Right ventricle myocardium inferior (tissue), 1 donor: Measurements from ENCODE around the gene MAPKAP1. TPM values are rescaled to one million over a fixed set of nuclear protein-coding genes. Genes with fewer than 3 reads are reported as not detected.
"Not testable (repeated sequence)": the region's sequence is repeated elsewhere in the genome, so short reads cannot be mapped to it uniquely, and the experiment has no call there.

ENCODE experiments used
- ATAC-seq: fragments of 200-7000 bp; cut with Tn5 transposase; one replicate; pipeline ENCODE4 v1.9.1; 2020; ENCODE audit warnings: mild to moderate bottlenecking, moderate library complexity
- DNase-seq: peaks from one replicate; pipeline ENCODE4 v3.0.0; 2021; ENCODE audit errors: missing footprints
- intact Hi-C: fragments of 100-400 bp; cut with DNase I; formaldehyde crosslinking; loops from one replicate; pipeline ENCODE4 v1.11.0; 2022
- total RNA-seq: library from RNA; stranded (reverse); fragmentation: NEBNext Ultra II Directional; extraction: Animal tissue kit (Norgen Biotek cat#: 25700); gene quantifications from one replicate; pipeline ENCODE4 v1.2.1, GENCODE V29; 2021
- donor health status: DM: no; HTN: yes; CAD: no; lungs with severe emphysema.

Gene MAPKAP1
- total RNA-seq, 1 donor from 2014 or later: 122 TPM

GRCh38 chr9:125407432-125407973 lies 299.5 kb downstream of the MAPKAP1 start:
- no peak for DNase-seq
- intact Hi-C loops: loop anchor here (5.0 to 10.0 kb wide), 3 partner anchors 340 to 1087 kb away; partner anchors contain the start of gene PBX3
- peak; percentile 8 for ATAC-seq

DNA sequence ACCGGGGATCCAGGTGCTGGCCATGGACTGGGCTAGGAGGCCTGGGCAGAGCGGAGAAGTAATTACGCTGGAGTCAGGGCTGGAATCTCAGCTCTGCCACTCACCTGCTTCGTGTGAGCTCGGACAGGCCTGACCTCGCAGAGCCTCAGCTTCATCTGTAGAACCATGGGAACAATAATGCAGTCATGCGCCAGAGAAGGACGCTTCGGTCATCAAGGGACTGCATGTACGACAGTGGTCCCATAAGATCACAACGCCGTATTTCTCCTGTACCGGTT lies 300.3 kb downstream of the MAPKAP1 start:
- intact Hi-C loops: loop anchor here (5.0 to 10.0 kb wide), 3 partner anchors 341 to 1088 kb away; partner anchors contain the start of gene PBX3
- ATAC-seq (no peak), DNase-seq (no peak)

DNA sequence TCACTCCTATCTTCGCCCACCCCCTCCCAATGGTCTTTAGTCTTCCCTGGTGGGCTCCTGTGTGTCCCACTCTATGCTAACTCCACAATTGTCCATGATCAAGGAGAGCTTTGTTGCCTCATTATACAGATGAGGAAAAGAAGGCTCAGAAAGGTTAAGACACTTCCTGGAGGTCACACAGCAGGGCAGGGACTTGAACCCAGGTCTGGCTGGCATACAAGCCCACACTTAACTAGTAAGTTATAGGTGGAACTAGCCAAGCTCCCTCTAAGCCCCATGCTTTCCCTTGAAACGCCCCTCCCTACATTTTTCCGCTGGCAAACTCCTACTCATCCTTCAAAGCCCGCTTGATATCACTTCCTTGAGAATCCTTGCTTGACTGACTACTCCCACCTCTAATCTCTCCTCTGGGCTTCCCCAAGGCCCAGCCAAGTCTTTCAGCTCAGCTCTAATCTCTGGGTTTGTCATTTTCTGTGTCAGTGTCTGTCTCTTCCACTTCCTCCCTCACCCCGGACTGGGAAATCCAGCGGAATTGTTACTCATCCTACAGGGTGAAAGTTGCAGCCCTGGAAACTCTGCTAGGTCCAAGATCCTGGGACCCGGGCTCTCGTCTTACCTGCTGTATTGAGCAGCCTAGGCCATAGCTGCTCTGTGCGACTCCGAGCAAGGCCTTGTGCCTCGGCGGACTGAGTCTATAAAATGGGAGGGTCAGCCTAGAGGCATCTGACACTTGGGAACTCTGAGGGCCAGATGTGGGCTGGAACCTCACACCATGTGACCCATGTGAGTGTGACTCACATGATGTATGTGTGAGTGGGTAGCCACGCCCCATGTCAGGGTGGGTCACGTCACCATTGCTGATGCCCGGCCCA lies 300.8 kb downstream of the MAPKAP1 start:
- no peak for DNase-seq
- intact Hi-C loops: loop anchor here (5.0 to 10.0 kb wide), 3 partner anchors 341 to 1089 kb away; partner anchors contain the start of gene PBX3
- no peak for ATAC-seq

GRCh38 chr9:125404733-125405132 lies 302.3 kb downstream of the MAPKAP1 start:
- intact Hi-C loops: loop anchor here (5.0 to 10.0 kb wide), 3 partner anchors 343 to 1090 kb away; partner anchors contain the start of gene PBX3
- no peak for DNase-seq
- ATAC-seq: no peak

- intact Hi-C loops: loop anchor here (10.0 kb wide), 1 partner anchor 1094 kb away; no protein-coding TSS in a partner anchor
- no peak for DNase-seq
- ATAC-seq: no peak
Observed at GRCh38 chr9:125400725-125401716, 306.0 kb downstream of the MAPKAP1 start.

- not testable (repeated sequence) for DNase-seq, ATAC-seq
- intact Hi-C loops: loop anchor here (10.0 kb wide), 1 partner anchor 1095 kb away; no protein-coding TSS in a partner anchor
Observed at GRCh38 chr9:125400232-125400631, 306.8 kb downstream of the MAPKAP1 start.

DNA sequence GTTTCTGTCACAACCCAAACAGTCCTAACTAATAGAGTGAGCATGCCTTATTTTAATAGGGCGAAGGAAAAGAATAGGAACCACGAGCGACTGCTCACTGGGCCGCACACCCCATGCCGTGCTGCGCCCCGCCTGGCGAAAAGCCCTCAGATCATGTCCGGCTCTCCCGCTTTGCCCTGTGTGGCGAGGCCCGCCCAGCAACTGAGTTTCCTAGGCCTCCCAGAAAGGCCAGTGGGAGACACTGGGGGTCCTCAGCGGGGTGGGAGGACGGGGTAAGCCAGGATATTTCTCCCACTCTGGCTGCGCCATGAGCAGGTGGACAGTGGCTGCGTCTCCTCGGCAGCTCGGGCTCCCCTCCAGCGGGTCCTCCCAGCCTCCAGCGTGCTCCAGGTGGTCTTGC lies 307.3 kb downstream of the MAPKAP1 start:
- intact Hi-C loops: loop anchor here (10.0 kb wide), 1 partner anchor 1095 kb away; no protein-coding TSS in a partner anchor
- ATAC-seq (no peak), DNase-seq (no peak)

GRCh38 chr9:125399165-125399564 lies 307.8 kb downstream of the MAPKAP1 start:
- no peak for DNase-seq
- ATAC-seq: no peak
- intact Hi-C loops: no loop called here

DNA sequence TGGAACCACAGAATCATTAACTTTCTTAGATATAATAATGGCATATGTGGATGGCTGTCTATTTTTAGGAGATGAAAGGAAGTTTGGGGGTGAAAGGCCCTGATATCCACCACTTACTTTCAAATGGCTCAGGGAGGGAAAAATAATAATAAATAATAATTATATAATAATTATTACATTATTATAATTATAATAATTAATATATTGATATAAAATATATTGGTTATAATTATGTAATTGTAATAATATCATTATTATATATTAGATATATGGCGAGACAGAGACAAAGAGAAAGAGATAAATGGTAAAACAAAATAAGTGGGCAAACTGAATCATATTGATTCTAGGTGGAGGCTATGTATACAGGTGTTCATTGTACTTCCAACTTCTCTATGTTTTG lies 308.8 kb downstream of the MAPKAP1 start:
- intact Hi-C loops: no loop called here
- ATAC-seq (no peak), DNase-seq (no peak)

- ATAC-seq (no peak), DNase-seq (no peak)
- intact Hi-C loops: no loop called here
Observed at GRCh38 chr9:125397736-125398135, 309.3 kb downstream of the MAPKAP1 start.

DNA sequence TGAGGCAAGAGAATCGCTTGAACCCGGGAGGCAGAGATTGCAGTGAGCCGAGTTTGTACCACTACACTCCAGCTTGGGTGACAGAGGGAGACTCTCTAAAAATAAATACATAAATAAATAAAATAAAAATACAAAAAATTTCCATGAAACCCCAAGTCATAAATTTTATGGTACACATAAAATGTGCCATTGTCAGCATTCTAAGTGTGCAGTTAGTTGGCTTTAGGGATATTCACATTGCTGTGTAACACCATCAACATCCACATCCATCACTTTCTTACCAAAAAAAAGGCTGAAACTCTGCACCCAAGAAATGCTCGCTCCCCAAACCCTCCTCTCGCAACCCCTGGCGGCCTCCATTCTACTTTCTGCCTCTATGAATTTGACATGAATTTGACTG lies 310.2 kb downstream of the MAPKAP1 start:
- DNase-seq (no peak), ATAC-seq (no peak)
- intact Hi-C loops: no loop called here

DNA sequence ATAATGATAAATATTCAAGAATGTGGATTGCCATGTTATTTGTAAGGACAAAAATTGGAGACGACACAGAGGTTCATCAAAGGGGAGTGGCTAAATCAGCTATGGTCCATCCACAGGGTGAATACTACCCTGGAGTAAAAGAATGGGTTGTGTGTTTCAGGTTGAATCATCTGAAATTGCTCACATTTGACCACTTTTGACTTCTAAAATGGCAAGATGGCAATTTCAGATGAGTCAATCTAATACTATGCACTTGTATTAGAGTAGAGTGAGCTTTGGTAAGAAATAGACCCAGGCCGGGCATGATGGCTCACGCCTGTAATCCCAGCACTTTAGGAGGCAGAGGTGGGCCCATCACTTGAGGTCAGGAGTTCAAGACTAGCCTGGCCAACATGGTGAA lies 313.6 kb downstream of the MAPKAP1 start:
- no peak for DNase-seq
- intact Hi-C loops: no loop called here
- no peak for ATAC-seq

DNA sequence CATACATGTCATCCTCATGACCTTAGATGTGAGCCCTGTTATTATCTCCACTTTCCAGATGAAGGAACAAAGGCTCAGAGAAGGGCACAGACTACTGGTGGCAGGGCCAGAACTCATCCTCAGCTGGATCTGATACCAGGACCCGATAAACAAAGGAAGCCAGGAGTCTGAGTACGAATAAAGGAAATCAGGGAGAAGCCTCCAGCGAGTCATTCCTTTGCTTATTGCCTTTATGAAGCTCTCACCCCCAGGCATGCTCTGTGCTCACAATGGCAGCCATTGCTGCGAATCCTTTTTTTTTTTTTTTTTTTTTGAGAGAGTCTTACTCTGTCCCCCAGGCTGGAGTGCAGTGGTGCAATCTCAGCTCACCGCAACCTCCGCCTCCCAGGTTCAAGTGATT lies 315.3 kb downstream of the MAPKAP1 start:
- DNase-seq (no peak), ATAC-seq (no peak)
- intact Hi-C loops: no loop called here

DNA sequence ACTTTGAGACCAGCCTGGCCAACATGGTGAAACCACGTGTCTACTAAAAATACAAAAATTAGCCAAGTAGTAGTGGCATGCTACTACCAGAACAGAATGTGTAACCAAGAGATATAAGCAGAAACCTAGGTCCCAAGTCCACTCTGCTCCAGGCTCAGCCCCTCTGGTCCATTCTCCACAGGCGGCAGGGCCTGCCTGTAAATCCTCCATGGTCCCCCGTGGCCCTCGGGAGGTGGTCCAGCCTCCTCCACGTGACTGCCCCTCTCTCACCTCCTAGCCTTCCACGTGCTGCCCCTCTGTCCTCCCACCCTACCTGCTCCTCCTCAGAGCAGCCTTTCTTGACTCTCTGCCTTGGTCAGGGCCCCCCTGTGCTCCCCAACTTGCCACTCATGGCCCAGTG lies 318.0 kb downstream of the MAPKAP1 start:
- DNase-seq: no peak
- intact Hi-C loops: no loop called here
- no peak for ATAC-seq

GRCh38 chr9:125387861-125388524 lies 319.0 kb downstream of the MAPKAP1 start:
- ATAC-seq (no peak), DNase-seq (no peak)
- intact Hi-C loops: no loop called here
